ENCODE results near the gene CHRNG.

Gene CHRNG

GRCh38 chr2:232498452-232498851, 41.0 kb upstream of the CHRNG start:
- Mint-ChIP-seq H3K9me3 (no peaks in the 10 kb centered on the region), H3K4me1 (peaks cover 4% of the 10 kb centered on the region)
- ATAC-seq (replicated peaks; ENCODE audit: extremely low read depth, poor library complexity, severe bottlenecking): no peak

GRCh38 chr2:232501331-232501771, 38.1 kb upstream of the CHRNG start:
- peaks cover 3% of the 10 kb centered on the region for H3K36me3 Mint-ChIP-seq (ENCODE audit: insufficient read depth)
- ATAC-seq (replicated peaks; ENCODE audit: extremely low read depth, poor library complexity, severe bottlenecking) (no peak), DNase-seq (ENCODE audit: low spot score in 2 of 2) (no peak)
- H3K27me3 Mint-ChIP-seq: peaks cover 66% of the 10 kb centered on the region
- H3K4me3 Mint-ChIP-seq: no peak overlapping the region
- H3K9me3 Mint-ChIP-seq: no peaks in the 10 kb centered on the region
- peaks cover 4% of the 10 kb centered on the region for H3K4me1 Mint-ChIP-seq
- no peak overlapping the region for H3K27ac Mint-ChIP-seq (ENCODE audit: low read depth)

More at GRCh38 chr2:232498452-232498851, 41.0 kb upstream of the CHRNG start:
- H3K4me3 Mint-ChIP-seq: no peak overlapping the region
- peaks cover 38% of the 10 kb centered on the region for H3K27me3 Mint-ChIP-seq
- DNase-seq (ENCODE audit: low spot score in 2 of 2): no peak
- H3K27ac Mint-ChIP-seq (ENCODE audit: low read depth): no peak overlapping the region
- peaks cover 3% of the 10 kb centered on the region for H3K36me3 Mint-ChIP-seq (ENCODE audit: insufficient read depth)

GRCh38 chr2:232501794-232502390, 37.6 kb upstream of the CHRNG start:
- peaks cover 70% of the 10 kb centered on the region for H3K27me3 Mint-ChIP-seq
- no peak overlapping the region for H3K4me3 Mint-ChIP-seq
- peaks cover 3% of the 10 kb centered on the region for H3K36me3 Mint-ChIP-seq (ENCODE audit: insufficient read depth)

GRCh38 chr2:232502511-232502910, 37.0 kb upstream of the CHRNG start:
- Mint-ChIP-seq H3K27ac (ENCODE audit: low read depth) (no peak overlapping the region), H3K4me1 (peaks cover 4% of the 10 kb centered on the region), H3K4me3 (peak overlapping the region; percentile 44), H3K27me3 (peaks cover 77% of the 10 kb centered on the region), H3K9me3 (no peaks in the 10 kb centered on the region), H3K36me3 (ENCODE audit: insufficient read depth) (peaks cover 3% of the 10 kb centered on the region)
- DNase-seq (ENCODE audit: low spot score in 2 of 2) (no peak), ATAC-seq (replicated peaks; ENCODE audit: extremely low read depth, poor library complexity, severe bottlenecking) (peak; percentile 44)

More at GRCh38 chr2:232501794-232502390, 37.6 kb upstream of the CHRNG start:
- ATAC-seq (replicated peaks; ENCODE audit: extremely low read depth, poor library complexity, severe bottlenecking): no peak
- Mint-ChIP-seq H3K27ac (ENCODE audit: low read depth) (no peak overlapping the region), H3K4me1 (peaks cover 4% of the 10 kb centered on the region), H3K9me3 (no peaks in the 10 kb centered on the region)
- no peak for DNase-seq (ENCODE audit: low spot score in 2 of 2)

GRCh38 chr2:232502911-232503808, 36.3 kb upstream of the CHRNG start:
- H3K27me3 Mint-ChIP-seq: peaks cover 82% of the 10 kb centered on the region

GRCh38 chr2:232503809-232504323, 35.6 kb upstream of the CHRNG start:
- Mint-ChIP-seq H3K9me3 (no peaks in the 10 kb centered on the region), H3K27me3 (peaks cover 89% of the 10 kb centered on the region)

More at GRCh38 chr2:232502911-232503808, 36.3 kb upstream of the CHRNG start:
- Mint-ChIP-seq H3K36me3 (ENCODE audit: insufficient read depth) (peaks cover 3% of the 10 kb centered on the region), H3K27ac (ENCODE audit: low read depth) (peak overlapping the region; percentile 32), H3K9me3 (no peaks in the 10 kb centered on the region), H3K4me3 (peak overlapping the region; percentile 45), H3K4me1 (peaks cover 4% of the 10 kb centered on the region)
- ATAC-seq (replicated peaks; ENCODE audit: extremely low read depth, poor library complexity, severe bottlenecking) (peak; percentile 63), DNase-seq (ENCODE audit: low spot score in 2 of 2) (peak in 1 of 2 donors; percentile 28)

GRCh38 chr2:232504438-232504837, 35.1 kb upstream of the CHRNG start:
- DNase-seq (ENCODE audit: low spot score in 2 of 2): no peak
- H3K27ac Mint-ChIP-seq (ENCODE audit: low read depth): no peak overlapping the region
- peaks cover 3% of the 10 kb centered on the region for H3K36me3 Mint-ChIP-seq (ENCODE audit: insufficient read depth)
- no peak overlapping the region for H3K4me3 Mint-ChIP-seq
- no peaks in the 10 kb centered on the region for H3K9me3 Mint-ChIP-seq
- H3K4me1 Mint-ChIP-seq: peaks cover 4% of the 10 kb centered on the region
- no peak for ATAC-seq (replicated peaks; ENCODE audit: extremely low read depth, poor library complexity, severe bottlenecking)
- peaks cover 92% of the 10 kb centered on the region for H3K27me3 Mint-ChIP-seq

More at GRCh38 chr2:232503809-232504323, 35.6 kb upstream of the CHRNG start:
- Mint-ChIP-seq H3K4me3 (peak overlapping the region; percentile 45), H3K4me1 (peaks cover 4% of the 10 kb centered on the region), H3K36me3 (ENCODE audit: insufficient read depth) (peaks cover 3% of the 10 kb centered on the region), H3K27ac (ENCODE audit: low read depth) (peak overlapping the region; percentile 32)
- DNase-seq (ENCODE audit: low spot score in 2 of 2) (no peak), ATAC-seq (replicated peaks; ENCODE audit: extremely low read depth, poor library complexity, severe bottlenecking) (no peak)

- no peak overlapping the region for H3K27ac Mint-ChIP-seq (ENCODE audit: low read depth)
- ATAC-seq (replicated peaks; ENCODE audit: extremely low read depth, poor library complexity, severe bottlenecking): no peak
- no peak for DNase-seq (ENCODE audit: low spot score in 2 of 2)
- H3K9me3 Mint-ChIP-seq: no peaks in the 10 kb centered on the region
- H3K4me1 Mint-ChIP-seq: peaks cover 4% of the 10 kb centered on the region
- peaks cover 78% of the 10 kb centered on the region for H3K27me3 Mint-ChIP-seq
- H3K4me3 Mint-ChIP-seq: no peak overlapping the region
- peaks cover 3% of the 10 kb centered on the region for H3K36me3 Mint-ChIP-seq (ENCODE audit: insufficient read depth)
These were observed 33.6 kb upstream of the CHRNG start for GRCh38 chr2:232505856-232506255.

GRCh38 chr2:232506709-232507108, 32.8 kb upstream of the CHRNG start:
- Mint-ChIP-seq H3K36me3 (ENCODE audit: insufficient read depth) (peaks cover 3% of the 10 kb centered on the region), H3K4me3 (no peak overlapping the region), H3K27ac (ENCODE audit: low read depth) (no peak overlapping the region), H3K9me3 (no peaks in the 10 kb centered on the region), H3K27me3 (peaks cover 70% of the 10 kb centered on the region), H3K4me1 (peaks cover 4% of the 10 kb centered on the region)
- DNase-seq (ENCODE audit: low spot score in 2 of 2) (no peak), ATAC-seq (replicated peaks; ENCODE audit: extremely low read depth, poor library complexity, severe bottlenecking) (no peak)

GRCh38 chr2:232508251-232508650, 31.2 kb upstream of the CHRNG start:
- no peaks in the 10 kb centered on the region for H3K9me3 Mint-ChIP-seq
- H3K27ac Mint-ChIP-seq (ENCODE audit: low read depth): no peak overlapping the region
- DNase-seq (ENCODE audit: low spot score in 2 of 2): no peak
- H3K4me3 Mint-ChIP-seq: no peak overlapping the region
- peaks cover 70% of the 10 kb centered on the region for H3K27me3 Mint-ChIP-seq
- no peak for ATAC-seq (replicated peaks; ENCODE audit: extremely low read depth, poor library complexity, severe bottlenecking)
- H3K4me1 Mint-ChIP-seq: no peaks in the 10 kb centered on the region
- H3K36me3 Mint-ChIP-seq (ENCODE audit: insufficient read depth): no peaks in the 10 kb centered on the region

- Mint-ChIP-seq H3K4me1 (no peaks in the 10 kb centered on the region), H3K27me3 (peaks cover 58% of the 10 kb centered on the region), H3K36me3 (ENCODE audit: insufficient read depth) (no peaks in the 10 kb centered on the region), H3K4me3 (no peak overlapping the region), H3K27ac (ENCODE audit: low read depth) (no peak overlapping the region), H3K9me3 (no peaks in the 10 kb centered on the region)
- ATAC-seq (replicated peaks; ENCODE audit: extremely low read depth, poor library complexity, severe bottlenecking): no peak
- DNase-seq (ENCODE audit: low spot score in 2 of 2): no peak
These were observed 28.1 kb upstream of the CHRNG start for GRCh38 chr2:232511336-232511890.

GRCh38 chr2:232512602-232513001, 26.9 kb upstream of the CHRNG start:
- Mint-ChIP-seq H3K27ac (ENCODE audit: low read depth) (no peak overlapping the region), H3K4me3 (no peak overlapping the region), H3K27me3 (peaks cover 59% of the 10 kb centered on the region), H3K9me3 (no peaks in the 10 kb centered on the region), H3K4me1 (no peaks in the 10 kb centered on the region), H3K36me3 (ENCODE audit: insufficient read depth) (no peaks in the 10 kb centered on the region)
- no peak for DNase-seq (ENCODE audit: low spot score in 2 of 2)
- ATAC-seq (replicated peaks; ENCODE audit: extremely low read depth, poor library complexity, severe bottlenecking): no peak
